ENCODE measurements around the gene WDR5.

The WDR5 gene

DNA sequence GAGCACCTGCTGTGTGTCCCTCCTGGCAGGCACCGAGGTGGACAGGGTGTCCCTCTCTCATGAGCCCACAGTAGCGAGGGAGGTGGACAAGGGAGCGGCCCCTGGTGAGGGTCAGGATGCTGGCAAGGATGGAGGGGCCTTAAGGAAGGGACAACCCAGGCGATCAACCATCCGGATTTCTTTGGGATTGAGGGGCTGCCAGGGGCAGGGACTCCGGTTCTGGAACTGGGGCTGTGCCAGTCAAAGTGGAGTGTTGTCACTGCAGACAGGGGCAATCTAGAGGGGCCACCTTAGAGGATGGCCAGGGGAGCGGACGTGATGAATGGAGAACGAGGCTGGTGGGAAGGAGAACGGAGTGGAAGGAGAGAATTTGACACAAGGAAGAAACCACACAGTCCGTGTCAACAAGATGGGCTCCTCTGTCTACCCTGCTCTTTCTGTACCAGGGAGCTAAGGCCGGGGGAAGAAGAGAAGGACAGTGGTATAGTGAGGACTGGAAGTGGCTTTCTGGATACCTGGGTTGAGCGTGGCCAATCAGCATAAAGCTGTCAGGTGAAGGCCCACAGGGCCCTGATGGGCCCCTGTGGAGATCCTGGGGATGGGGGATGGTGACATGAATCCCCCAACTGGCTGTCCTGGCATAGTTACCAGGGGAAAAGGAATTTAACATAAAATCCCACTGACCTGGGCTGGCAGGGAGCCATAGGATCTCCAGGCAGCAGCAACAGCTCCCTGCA is 4.2 kb upstream of the WDR5 start:
- in situ Hi-C loops (cut with MboI; ENCODE audit: low pct_unique_long_range_greater_than_20kb, low sequenced_read_pairs, unreplicated experiment): no loop called here
- TF ChIP-seq CTCF (IDR thresholded peaks at IDR 0.05; ENCODE audit: extremely low read depth, insufficient read depth, missing control alignments): no peak

GRCh38 chr9:134132208-134132870 is 3.5 kb upstream of the WDR5 start:
- TF ChIP-seq CTCF (IDR thresholded peaks at IDR 0.05; ENCODE audit: extremely low read depth, insufficient read depth, missing control alignments): no peak
- no peak for DNase-seq (ENCODE audit: low spot score)

More for the DNA sequence above, 4.2 kb upstream of the WDR5 start:
- no peak for DNase-seq (ENCODE audit: low spot score)

DNA sequence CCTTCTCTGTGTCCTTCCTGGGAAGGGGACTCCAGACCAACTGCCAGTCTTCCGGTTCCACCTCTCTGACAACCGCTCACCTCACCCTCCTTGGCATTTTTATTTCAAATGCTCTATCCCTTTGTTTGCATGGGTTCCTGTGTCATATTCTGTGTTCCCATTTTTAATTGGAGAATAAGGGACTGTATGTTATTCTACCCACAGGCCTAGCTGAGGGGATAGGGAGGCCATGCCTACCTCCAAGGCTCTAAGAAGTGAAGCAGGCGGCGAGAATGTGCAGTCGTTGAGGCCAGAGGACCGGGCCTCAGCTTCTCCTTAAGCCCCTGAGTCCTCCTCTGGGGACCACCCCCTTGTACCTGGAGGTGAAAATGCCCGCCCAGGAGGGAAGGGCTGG is 936 bp upstream of the WDR5 start:
- in situ Hi-C loops (cut with MboI; ENCODE audit: low pct_unique_long_range_greater_than_20kb, low sequenced_read_pairs, unreplicated experiment): no loop called here
- peak; percentile 80 for DNase-seq (ENCODE audit: low spot score)
- TF ChIP-seq CTCF (IDR thresholded peaks at IDR 0.05; ENCODE audit: extremely low read depth, insufficient read depth, missing control alignments): no peak

More at GRCh38 chr9:134132208-134132870, 3.5 kb upstream of the WDR5 start:
- in situ Hi-C loops (cut with MboI; ENCODE audit: low pct_unique_long_range_greater_than_20kb, low sequenced_read_pairs, unreplicated experiment): no loop called here

GRCh38 chr9:134136118-134136995 is 475 bp downstream of the WDR5 start:
- peak; percentile 56 for DNase-seq (ENCODE audit: low spot score)
- TF ChIP-seq CTCF (IDR thresholded peaks at IDR 0.05; ENCODE audit: extremely low read depth, insufficient read depth, missing control alignments): no peak
- in situ Hi-C loops (cut with MboI; ENCODE audit: low pct_unique_long_range_greater_than_20kb, low sequenced_read_pairs, unreplicated experiment): no loop called here

DNA sequence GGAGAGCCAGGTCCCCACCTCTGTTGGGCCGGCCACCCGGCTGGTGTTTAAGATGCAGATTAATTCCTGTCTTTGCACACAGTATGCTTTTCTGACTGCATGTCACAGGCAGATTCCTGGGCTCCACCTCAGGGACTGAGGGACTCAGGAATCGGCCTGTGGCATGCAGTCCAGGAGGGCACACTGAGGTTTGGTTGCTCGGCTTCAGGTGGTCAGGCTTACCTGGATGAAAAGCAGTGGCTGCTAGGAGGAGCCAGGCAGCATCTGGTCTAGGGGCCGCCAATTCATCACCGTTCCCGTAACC is 1.1 kb downstream of the WDR5 start:
- no peak for TF ChIP-seq CTCF (IDR thresholded peaks at IDR 0.05; ENCODE audit: extremely low read depth, insufficient read depth, missing control alignments)
- in situ Hi-C loops (cut with MboI; ENCODE audit: low pct_unique_long_range_greater_than_20kb, low sequenced_read_pairs, unreplicated experiment): no loop called here
- DNase-seq (ENCODE audit: low spot score): no peak

- TF ChIP-seq CTCF (IDR thresholded peaks at IDR 0.05; ENCODE audit: extremely low read depth, insufficient read depth, missing control alignments): no peak
- no peak for DNase-seq (ENCODE audit: low spot score)
- in situ Hi-C loops (cut with MboI; ENCODE audit: low pct_unique_long_range_greater_than_20kb, low sequenced_read_pairs, unreplicated experiment): no loop called here
Observed at GRCh38 chr9:134138292-134138691, 2.4 kb downstream of the WDR5 start.

Measured in GM13977 (cell line).